Measurements from ENCODE around the gene STT3A.

The STT3A gene

GRCh38 chr11:125670172-125670571 lies 77.5 kb downstream of the STT3A start:
- Histone ChIP-seq H3K27me3 (ENCODE audit: control insufficient read depth, insufficient read depth, low read length) (no peaks in the 10 kb centered on the region), H3K9me3 (ENCODE audit: control insufficient read depth, insufficient read depth, low read length) (no peaks in the 10 kb centered on the region), H3K36me3 (ENCODE audit: control insufficient read depth, insufficient read depth, low read length) (no peaks in the 10 kb centered on the region), H3K4me1 (ENCODE audit: control insufficient read depth, insufficient read depth, low read length) (no peaks in the 10 kb centered on the region), H3K4me3 (ENCODE audit: low read depth, low read length) (no peak overlapping the region), H3K9ac (ENCODE audit: low read depth, low read length) (no peak overlapping the region)

DNA sequence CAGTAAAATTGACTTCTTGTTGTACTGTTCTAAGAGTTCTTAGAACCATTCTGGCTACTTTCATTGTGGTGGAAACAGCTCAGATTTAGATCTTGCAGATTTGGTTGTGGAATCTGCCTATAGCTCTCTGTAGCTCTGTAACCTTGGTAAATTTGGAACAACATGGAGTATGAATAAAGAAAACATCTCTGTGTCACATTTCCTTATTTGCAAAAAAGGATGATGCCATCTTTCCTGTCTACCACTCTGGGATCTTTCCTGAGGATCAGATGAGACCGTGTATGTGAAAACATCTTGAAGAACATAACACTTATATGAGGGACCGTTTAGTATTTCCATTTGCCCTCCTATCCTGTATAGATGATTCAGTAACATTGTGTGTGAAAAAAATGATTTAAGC lies 78.9 kb downstream of the STT3A start:
- Histone ChIP-seq H3K36me3 (ENCODE audit: control insufficient read depth, insufficient read depth, low read length) (peaks cover 4% of the 10 kb centered on the region), H3K4me3 (ENCODE audit: low read depth, low read length) (no peak overlapping the region), H3K4me1 (ENCODE audit: control insufficient read depth, insufficient read depth, low read length) (no peaks in the 10 kb centered on the region), H3K9ac (ENCODE audit: low read depth, low read length) (no peak overlapping the region), H3K9me3 (ENCODE audit: control insufficient read depth, insufficient read depth, low read length) (no peaks in the 10 kb centered on the region), H3K27me3 (ENCODE audit: control insufficient read depth, insufficient read depth, low read length) (no peaks in the 10 kb centered on the region)

All from iPS-15b (cell line).